ENCODE measurements around the gene THAP7. TPM values are rescaled to one million over a fixed set of nuclear protein-coding genes. Genes with fewer than 3 reads are reported as not detected.
A peak's percentile ranks its signal among the peaks of the same experiment; 100 is the strongest.

Gene THAP7
- total and polyA plus RNA-seq, 2 of the 13 experiments (the other 11 are each of a cell fraction or from before 2014, with no cell fraction given), result 13.0 to 25.5 TPM

DNA sequence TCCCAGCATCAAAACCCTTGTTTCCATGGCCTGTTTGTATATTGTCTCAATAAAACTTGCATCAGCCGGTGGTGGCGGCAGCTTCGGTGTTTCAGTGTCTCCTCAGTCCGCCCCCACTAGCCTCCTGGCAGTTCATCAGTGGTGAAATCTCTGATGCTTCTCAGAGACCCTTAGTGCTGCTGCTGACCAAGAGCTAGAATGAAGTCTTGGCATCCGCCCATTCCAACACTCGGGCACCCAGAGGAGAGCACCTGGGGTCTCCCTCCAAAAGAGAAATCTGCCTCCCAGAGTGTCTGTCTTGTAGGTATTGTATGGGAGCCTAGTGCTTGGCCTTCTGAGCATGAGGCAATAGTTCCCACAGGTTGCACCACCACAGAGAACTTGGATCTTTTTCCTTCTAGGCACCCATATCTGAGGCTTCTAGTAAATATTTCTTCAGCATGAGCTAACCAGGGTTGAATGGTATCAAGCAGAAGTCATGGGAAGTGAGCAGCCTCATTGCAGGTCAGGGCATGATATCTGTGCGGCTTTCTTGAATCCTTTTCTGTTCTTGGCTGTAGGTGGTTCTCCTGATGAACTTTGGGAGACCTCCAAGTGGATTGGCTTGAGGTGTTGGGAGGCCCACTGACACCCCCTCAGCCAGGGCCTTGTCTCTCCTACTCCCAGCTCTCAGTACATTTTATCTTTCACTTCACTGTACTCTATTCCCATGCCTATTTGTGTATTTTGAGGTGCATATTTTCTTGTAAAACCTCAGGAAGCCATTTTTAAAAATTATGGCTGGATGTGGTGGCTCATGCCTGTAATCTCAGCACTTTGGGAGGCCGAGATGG is 48.0 kb downstream of the THAP7 start (continued):
- TF ChIP-seq XRCC5 (optimal IDR thresholded peaks at IDR 0.05; ENCODE audit: low read length) (no peak), KLF12 (CRISPR knock-in tag; IDR thresholded peaks at IDR 0.05; ENCODE audit: borderline replicate concordance) (no peak), HOXA3 (CRISPR knock-in tag; IDR thresholded peaks at IDR 0.05) (0 out of 2 replicates have a peak, but pooled peaks have one; percentile 24), SMAD3 (CRISPR knock-in tag; IDR thresholded peaks at IDR 0.05) (0 out of 2 replicates have a peak, but pooled peaks have one; percentile 24), PHF21A (CRISPR knock-in tag; IDR thresholded peaks at IDR 0.05) (0 out of 2 replicates have a peak, but pooled peaks have one; percentile 12), ZNF747 (CRISPR knock-in tag; IDR thresholded peaks at IDR 0.05; ENCODE audit: borderline replicate concordance) (no peak), SUZ12 (IDR thresholded peaks at IDR 0.05; ENCODE audit: low read depth, low read length) (no peak), RXRB (CRISPR knock-in tag; IDR thresholded peaks at IDR 0.05; ENCODE audit: borderline replicate concordance) (peak; percentile 34; the same call in 1 of the 2 replicates), HNF4A (CRISPR knock-in tag; IDR thresholded peaks at IDR 0.05) (peak; percentile 34), DNMT3B (CRISPR knock-in tag; conservative IDR thresholded peaks at IDR 0.05) (0 out of 2 replicates have a peak, but pooled peaks have one; percentile 73), ZNF644 (CRISPR knock-in tag; IDR thresholded peaks at IDR 0.05; ENCODE audit: low read depth) (peak; percentile 16; the same call in 1 of the 2 replicates), ZBTB42 (CRISPR knock-in tag; IDR thresholded peaks at IDR 0.05) (no peak), ETV5 (CRISPR knock-in tag; IDR thresholded peaks at IDR 0.05; ENCODE audit: borderline replicate concordance) (no peak), SALL1 (CRISPR knock-in tag; IDR thresholded peaks at IDR 0.05) (peak; percentile 29), SAP130 (CRISPR knock-in tag; IDR thresholded peaks at IDR 0.05; ENCODE audit: low read depth) (peak; percentile 38; the same call in 1 of the 2 replicates), ZC3H13 (CRISPR knock-in tag; IDR thresholded peaks at IDR 0.05) (peak; percentile 12; the same call in 1 of the 2 replicates)
- TF ChIP-seq, protein P1, sequence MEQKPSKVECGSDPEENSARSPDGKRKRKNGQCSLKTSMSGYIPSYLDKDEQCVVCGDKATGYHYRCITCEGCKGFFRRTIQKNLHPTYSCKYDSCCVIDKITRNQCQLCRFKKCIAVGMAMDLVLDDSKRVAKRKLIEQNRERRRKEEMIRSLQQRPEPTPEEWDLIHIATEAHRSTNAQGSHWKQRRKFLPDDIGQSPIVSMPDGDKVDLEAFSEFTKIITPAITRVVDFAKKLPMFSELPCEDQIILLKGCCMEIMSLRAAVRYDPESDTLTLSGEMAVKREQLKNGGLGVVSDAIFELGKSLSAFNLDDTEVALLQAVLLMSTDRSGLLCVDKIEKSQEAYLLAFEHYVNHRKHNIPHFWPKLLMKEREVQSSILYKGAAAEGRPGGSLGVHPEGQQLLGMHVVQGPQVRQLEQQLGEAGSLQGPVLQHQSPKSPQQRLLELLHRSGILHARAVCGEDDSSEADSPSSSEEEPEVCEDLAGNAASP (CRISPR knock-in tag; IDR thresholded peaks at IDR 0.05; ENCODE audit: borderline replicate concordance), result 0 out of 2 replicates have a peak, but pooled peaks have one; percentile 10
- TF ChIP-seq, protein P2, sequence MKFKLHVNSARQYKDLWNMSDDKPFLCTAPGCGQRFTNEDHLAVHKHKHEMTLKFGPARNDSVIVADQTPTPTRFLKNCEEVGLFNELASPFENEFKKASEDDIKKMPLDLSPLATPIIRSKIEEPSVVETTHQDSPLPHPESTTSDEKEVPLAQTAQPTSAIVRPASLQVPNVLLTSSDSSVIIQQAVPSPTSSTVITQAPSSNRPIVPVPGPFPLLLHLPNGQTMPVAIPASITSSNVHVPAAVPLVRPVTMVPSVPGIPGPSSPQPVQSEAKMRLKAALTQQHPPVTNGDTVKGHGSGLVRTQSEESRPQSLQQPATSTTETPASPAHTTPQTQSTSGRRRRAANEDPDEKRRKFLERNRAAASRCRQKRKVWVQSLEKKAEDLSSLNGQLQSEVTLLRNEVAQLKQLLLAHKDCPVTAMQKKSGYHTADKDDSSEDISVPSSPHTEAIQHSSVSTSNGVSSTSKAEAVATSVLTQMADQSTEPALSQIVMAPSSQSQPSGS (CRISPR knock-in tag; IDR thresholded peaks at IDR 0.05), result peak; percentile 29; the same call in 1 of the 2 replicates
- TF ChIP-seq, protein P3, sequence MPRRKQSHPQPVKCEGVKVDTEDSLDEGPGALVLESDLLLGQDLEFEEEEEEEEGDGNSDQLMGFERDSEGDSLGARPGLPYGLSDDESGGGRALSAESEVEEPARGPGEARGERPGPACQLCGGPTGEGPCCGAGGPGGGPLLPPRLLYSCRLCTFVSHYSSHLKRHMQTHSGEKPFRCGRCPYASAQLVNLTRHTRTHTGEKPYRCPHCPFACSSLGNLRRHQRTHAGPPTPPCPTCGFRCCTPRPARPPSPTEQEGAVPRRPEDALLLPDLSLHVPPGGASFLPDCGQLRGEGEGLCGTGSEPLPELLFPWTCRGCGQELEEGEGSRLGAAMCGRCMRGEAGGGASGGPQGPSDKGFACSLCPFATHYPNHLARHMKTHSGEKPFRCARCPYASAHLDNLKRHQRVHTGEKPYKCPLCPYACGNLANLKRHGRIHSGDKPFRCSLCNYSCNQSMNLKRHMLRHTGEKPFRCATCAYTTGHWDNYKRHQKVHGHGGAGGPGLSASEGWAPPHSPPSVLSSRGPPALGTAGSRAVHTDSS (CRISPR knock-in tag; conservative IDR thresholded peaks at IDR 0.05), result no peak
- TF ChIP-seq, protein P4, sequence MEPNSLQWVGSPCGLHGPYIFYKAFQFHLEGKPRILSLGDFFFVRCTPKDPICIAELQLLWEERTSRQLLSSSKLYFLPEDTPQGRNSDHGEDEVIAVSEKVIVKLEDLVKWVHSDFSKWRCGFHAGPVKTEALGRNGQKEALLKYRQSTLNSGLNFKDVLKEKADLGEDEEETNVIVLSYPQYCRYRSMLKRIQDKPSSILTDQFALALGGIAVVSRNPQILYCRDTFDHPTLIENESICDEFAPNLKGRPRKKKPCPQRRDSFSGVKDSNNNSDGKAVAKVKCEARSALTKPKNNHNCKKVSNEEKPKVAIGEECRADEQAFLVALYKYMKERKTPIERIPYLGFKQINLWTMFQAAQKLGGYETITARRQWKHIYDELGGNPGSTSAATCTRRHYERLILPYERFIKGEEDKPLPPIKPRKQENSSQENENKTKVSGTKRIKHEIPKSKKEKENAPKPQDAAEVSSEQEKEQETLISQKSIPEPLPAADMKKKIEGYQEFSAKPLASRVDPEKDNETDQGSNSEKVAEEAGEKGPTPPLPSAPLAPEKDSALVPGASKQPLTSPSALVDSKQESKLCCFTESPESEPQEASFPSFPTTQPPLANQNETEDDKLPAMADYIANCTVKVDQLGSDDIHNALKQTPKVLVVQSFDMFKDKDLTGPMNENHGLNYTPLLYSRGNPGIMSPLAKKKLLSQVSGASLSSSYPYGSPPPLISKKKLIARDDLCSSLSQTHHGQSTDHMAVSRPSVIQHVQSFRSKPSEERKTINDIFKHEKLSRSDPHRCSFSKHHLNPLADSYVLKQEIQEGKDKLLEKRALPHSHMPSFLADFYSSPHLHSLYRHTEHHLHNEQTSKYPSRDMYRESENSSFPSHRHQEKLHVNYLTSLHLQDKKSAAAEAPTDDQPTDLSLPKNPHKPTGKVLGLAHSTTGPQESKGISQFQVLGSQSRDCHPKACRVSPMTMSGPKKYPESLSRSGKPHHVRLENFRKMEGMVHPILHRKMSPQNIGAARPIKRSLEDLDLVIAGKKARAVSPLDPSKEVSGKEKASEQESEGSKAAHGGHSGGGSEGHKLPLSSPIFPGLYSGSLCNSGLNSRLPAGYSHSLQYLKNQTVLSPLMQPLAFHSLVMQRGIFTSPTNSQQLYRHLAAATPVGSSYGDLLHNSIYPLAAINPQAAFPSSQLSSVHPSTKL (CRISPR knock-in tag; IDR thresholded peaks at IDR 0.05), result peak; percentile 37; the same call in 1 of the 2 replicates
